ENCODE measurements around the gene GPR65. TPM values are rescaled to one million over a fixed set of nuclear protein-coding genes. Genes with fewer than 3 reads are reported as not detected.

GPR65 gene
- total RNA-seq, 1 experiment from 2014 or later, result not detected

DNA sequence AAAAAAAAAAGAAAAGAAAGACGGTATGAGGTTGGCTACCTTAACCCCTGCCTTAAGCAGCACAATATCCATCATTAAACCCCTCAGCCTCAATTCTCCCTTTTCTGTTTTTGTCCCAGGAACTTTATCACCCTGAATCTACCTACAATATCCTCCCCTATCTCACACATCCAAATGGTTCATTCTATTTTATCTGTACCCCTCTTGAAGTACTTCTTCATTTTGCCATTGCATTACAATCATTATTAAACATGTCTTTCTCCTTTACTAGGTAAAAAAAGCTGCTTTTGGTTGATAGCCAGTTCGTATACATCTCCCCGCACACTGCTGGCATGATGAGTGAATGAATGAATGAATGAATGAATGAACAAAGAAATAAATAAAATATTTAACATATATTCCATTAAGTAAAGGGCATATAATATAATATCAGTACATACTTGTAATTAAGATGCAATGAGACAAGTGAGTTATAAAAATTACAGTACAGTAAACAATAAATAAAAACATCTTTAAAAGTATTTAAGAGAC is 364 bp upstream of the GPR65 start:
- ATAC-seq (no peak), DNase-seq (no peak)
- no peaks in the 10 kb centered on the region for H3K4me1 ChIP-seq (ENCODE audit: insufficient read depth, low read length)
- H3K9me2 ChIP-seq (replicated peaks; ENCODE audit: low read length), result no peaks in the 10 kb centered on the region
- no peak overlapping the region for H3K4me3 ChIP-seq (ENCODE audit: low read length)
- no peak overlapping the region for H3K9ac ChIP-seq (ENCODE audit: low read length)
- TF ChIP-seq EZH2 (IDR thresholded peaks at IDR 0.05; ENCODE audit: low read length, unreplicated experiment), result no peak
- no peak for TF ChIP-seq CTCF (conservative IDR thresholded peaks at IDR 0.05; ENCODE audit: low read depth, low read length)
- TF ChIP-seq EZH2phosphoT487 (IDR thresholded peaks at IDR 0.05; ENCODE audit: borderline replicate concordance, low read length), result no peak
- intact Hi-C loops (cut with micrococcal nuclease), result no loop called here
- H3F3A ChIP-seq (ENCODE audit: low read length, unreplicated experiment), result no peaks in the 10 kb centered on the region
- no peaks in the 10 kb centered on the region for H4K20me1 ChIP-seq (ENCODE audit: low read length)
- ChIA-PET CTCF (no interaction called here), POLR2A (ENCODE audit: unreplicated experiment) (interaction anchor here (0.6 kb wide), 1 partner anchor 1768 kb away, joined by 5 read pairs; no protein-coding TSS in a partner anchor)
- H2AFZ ChIP-seq (ENCODE audit: low read length), result no peak overlapping the region
- H3K36me3 ChIP-seq (ENCODE audit: low read depth, low read length), result no peaks in the 10 kb centered on the region
- H3K27ac ChIP-seq (ENCODE audit: low read length), result no peak overlapping the region
- H3K79me2 ChIP-seq (ENCODE audit: low read length), result no peaks in the 10 kb centered on the region
- BruUV-seq (replicated peaks), result no TSS peak
- H3K27me3 ChIP-seq (ENCODE audit: low read length), result no peaks in the 10 kb centered on the region
- H3K9me3 ChIP-seq (ENCODE audit: low read length), result no peaks in the 10 kb centered on the region
- H3K4me2 ChIP-seq (ENCODE audit: low read length), result no peak overlapping the region

DNA sequence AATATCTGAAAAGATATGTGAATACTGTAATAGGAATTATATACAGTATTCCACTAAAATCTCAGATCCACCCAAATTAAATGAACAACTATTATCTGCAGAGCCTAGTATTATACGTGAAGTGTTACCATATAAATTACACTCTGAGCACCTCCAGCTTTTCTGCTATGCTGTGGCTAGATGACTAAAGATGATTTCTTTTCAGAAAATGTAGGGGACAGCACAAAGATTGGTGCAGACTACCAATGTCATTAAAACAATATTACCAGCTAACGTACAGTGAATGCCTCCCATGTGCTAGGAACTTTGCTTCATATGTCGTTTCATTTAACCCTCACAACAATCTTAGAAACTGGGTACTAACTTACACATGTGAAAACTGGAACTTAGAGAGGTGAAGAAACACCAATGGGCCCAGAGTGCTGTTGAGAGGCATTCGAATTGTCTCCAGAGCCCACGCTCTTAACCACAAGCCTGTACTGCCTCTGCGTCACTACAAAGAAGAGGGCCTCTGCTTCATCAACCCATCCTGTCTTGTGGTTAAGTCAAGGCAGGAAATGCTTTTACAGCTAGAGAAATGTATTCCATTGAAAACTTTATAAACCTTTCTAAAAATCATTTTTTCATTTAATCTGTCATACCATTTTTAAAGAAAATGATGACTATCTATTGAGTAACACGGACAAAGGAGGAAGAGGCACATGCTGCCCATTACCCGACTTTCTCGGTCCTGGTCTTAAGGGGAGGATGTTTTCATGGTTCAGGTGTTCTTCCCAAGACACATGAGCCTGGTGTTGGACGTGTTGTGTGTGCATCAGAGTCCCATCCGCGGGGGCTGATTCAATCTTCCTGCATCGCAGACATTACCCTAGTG is 1.3 kb downstream of the GPR65 start:
- intact Hi-C loops (cut with micrococcal nuclease), result no loop called here
- DNase-seq (no peak), ATAC-seq (no peak)
- Histone ChIP-seq H4K20me1 (ENCODE audit: low read length) (no peaks in the 10 kb centered on the region), H3K36me3 (ENCODE audit: low read depth, low read length) (no peaks in the 10 kb centered on the region), H3K4me2 (ENCODE audit: low read length) (no peak overlapping the region), H3K4me1 (ENCODE audit: insufficient read depth, low read length) (no peaks in the 10 kb centered on the region; the same call in 1 of the 2 replicates), H3K27me3 (ENCODE audit: low read length) (no peaks in the 10 kb centered on the region), H3K9ac (ENCODE audit: low read length) (no peak overlapping the region), H3K27ac (ENCODE audit: low read length) (no peak overlapping the region), H3K4me3 (ENCODE audit: low read length) (no peak overlapping the region), H2AFZ (ENCODE audit: low read length) (no peak overlapping the region), H3K79me2 (ENCODE audit: low read length) (no peaks in the 10 kb centered on the region), H3K9me2 (replicated peaks; ENCODE audit: low read length) (no peaks in the 10 kb centered on the region), H3F3A (ENCODE audit: low read length, unreplicated experiment) (no peaks in the 10 kb centered on the region), H3K9me3 (ENCODE audit: low read length) (no peaks in the 10 kb centered on the region)
- no TSS peak for BruUV-seq (replicated peaks)
- ChIA-PET CTCF (no interaction called here), POLR2A (ENCODE audit: unreplicated experiment) (no interaction called here)
- TF ChIP-seq EZH2phosphoT487 (IDR thresholded peaks at IDR 0.05; ENCODE audit: borderline replicate concordance, low read length) (no peak), EZH2 (IDR thresholded peaks at IDR 0.05; ENCODE audit: low read length, unreplicated experiment) (no peak), CTCF (conservative IDR thresholded peaks at IDR 0.05; ENCODE audit: low read depth, low read length) (no peak)

DNA sequence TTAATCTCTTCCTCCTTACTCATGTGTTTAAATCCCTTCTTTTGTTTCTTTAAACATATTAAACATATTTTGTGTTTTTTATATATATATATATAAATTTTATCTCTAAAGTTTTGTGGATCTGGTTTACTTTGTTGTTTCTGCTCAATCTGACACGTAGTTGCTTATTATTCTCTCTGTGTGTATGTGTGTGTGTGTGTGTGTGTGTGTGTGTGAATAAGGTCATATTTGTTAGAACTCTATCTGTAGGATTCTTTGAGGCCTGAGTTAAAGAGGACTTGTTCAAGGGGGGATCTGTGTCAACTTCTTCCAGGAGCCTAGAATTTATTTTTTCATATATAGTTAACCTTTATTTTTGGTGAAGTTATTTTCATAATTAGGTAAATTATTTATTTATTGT is 2.7 kb downstream of the GPR65 start:
- ChIA-PET POLR2A (ENCODE audit: unreplicated experiment) (no interaction called here), CTCF (no interaction called here)
- Histone ChIP-seq H3K4me2 (ENCODE audit: low read length) (no peak overlapping the region), H4K20me1 (ENCODE audit: low read length) (no peaks in the 10 kb centered on the region), H3K4me3 (ENCODE audit: low read length) (no peak overlapping the region), H3K27ac (ENCODE audit: low read length) (no peak overlapping the region), H3K27me3 (ENCODE audit: low read length) (no peaks in the 10 kb centered on the region), H3K4me1 (ENCODE audit: insufficient read depth, low read length) (no peaks in the 10 kb centered on the region; the same call in 1 of the 2 replicates), H3K9me3 (ENCODE audit: low read length) (no peaks in the 10 kb centered on the region), H3K9ac (ENCODE audit: low read length) (no peak overlapping the region), H3K36me3 (ENCODE audit: low read depth, low read length) (no peaks in the 10 kb centered on the region), H3K79me2 (ENCODE audit: low read length) (no peaks in the 10 kb centered on the region), H3F3A (ENCODE audit: low read length, unreplicated experiment) (no peaks in the 10 kb centered on the region), H3K9me2 (replicated peaks; ENCODE audit: low read length) (no peaks in the 10 kb centered on the region), H2AFZ (ENCODE audit: low read length) (no peak overlapping the region)
- DNase-seq, result no peak
- intact Hi-C loops (cut with micrococcal nuclease), result no loop called here
- no peak for ATAC-seq
- TF ChIP-seq EZH2 (IDR thresholded peaks at IDR 0.05; ENCODE audit: low read length, unreplicated experiment) (no peak), CTCF (conservative IDR thresholded peaks at IDR 0.05; ENCODE audit: low read depth, low read length) (no peak), EZH2phosphoT487 (IDR thresholded peaks at IDR 0.05; ENCODE audit: borderline replicate concordance, low read length) (no peak)
- no TSS peak for BruUV-seq (replicated peaks)
